Measurements from ENCODE around the gene C19orf18. TPM values are rescaled to one million over a fixed set of nuclear protein-coding genes. Genes with fewer than 3 reads are reported as not detected.
"Not testable (repeated sequence)": the region's sequence is repeated elsewhere in the genome, so short reads cannot be mapped to it uniquely, and the experiment has no call there.

The C19orf18 gene
- total and polyA plus RNA-seq, 2 donors (not counting 1 experiment from before 2014, with no cell fraction given) = 0.17 to 0.83 TPM

- TF ChIP-seq CTCF (conservative IDR thresholded peaks at IDR 0.05 in 1 of 2, IDR thresholded peaks at IDR 0.05 in 1 of 2; ENCODE audit: low read depth in 1 of 2, low read length in 2 of 2) = no peak
- TF ChIP-seq EZH2 (IDR thresholded peaks at IDR 0.05; ENCODE audit: low read length, missing control alignments) = no peak
- Histone ChIP-seq H4K20me1 (ENCODE audit: control insufficient read depth, extremely low read depth, insufficient read depth, low read length) (no peaks in the 10 kb centered on the region), H3K79me2 (ENCODE audit: control insufficient read depth, insufficient read depth, low read length) (no peaks in the 10 kb centered on the region), H2AFZ (ENCODE audit: low read length) (peak overlapping the region; percentile 54), H3K9me3 (ENCODE audit: control insufficient read depth, insufficient read depth, low read depth, low read length) (peaks cover 2% of the 10 kb centered on the region), H3K27ac (ENCODE audit: insufficient read depth, low read length) (peak overlapping the region; percentile 47), H3K36me3 (ENCODE audit: control insufficient read depth, insufficient read depth, low read length) (peaks cover 3% of the 10 kb centered on the region), H3K4me1 (ENCODE audit: control insufficient read depth, extremely low read depth, insufficient read depth, low read length) (no peaks in the 10 kb centered on the region), H3K4me3 (replicated peaks in 1 of 4; ENCODE audit: control extremely low read depth in 1 of 4, insufficient read depth in 1 of 4, low read depth in 3 of 4, low read length in 4 of 4) (peak overlapping the region; percentile 6 to 56 (median 33)), H3K4me2 (ENCODE audit: extremely low read depth, insufficient read depth, low read length) (peak overlapping the region; percentile 63), H3K27me3 (ENCODE audit: control insufficient read depth, insufficient read depth, low read length) (no peaks in the 10 kb centered on the region), H3K9ac (ENCODE audit: insufficient read depth, low read length) (peak overlapping the region; percentile 20)
- peak; percentile 81 to 88 for DNase-seq (ENCODE audit: low read depth in 2 of 2)
Observed at GRCh38 chr19:58009666-58010301, 35.5 kb upstream of the C19orf18 start.

GRCh38 chr19:58009301-58009665 is 34.9 kb upstream of the C19orf18 start:
- H3K9ac ChIP-seq (ENCODE audit: insufficient read depth, low read length) = no peak overlapping the region
- H3K4me2 ChIP-seq (ENCODE audit: extremely low read depth, insufficient read depth, low read length) = peak overlapping the region; percentile 63
- peak overlapping the region; percentile 26 for H3K27ac ChIP-seq (ENCODE audit: insufficient read depth, low read length)
- H4K20me1 ChIP-seq (ENCODE audit: control insufficient read depth, extremely low read depth, insufficient read depth, low read length) = no peaks in the 10 kb centered on the region
- no peaks in the 10 kb centered on the region for H3K79me2 ChIP-seq (ENCODE audit: control insufficient read depth, insufficient read depth, low read length)
- H3K36me3 ChIP-seq (ENCODE audit: control insufficient read depth, insufficient read depth, low read length) = peaks cover 5% of the 10 kb centered on the region
- no peaks in the 10 kb centered on the region for H3K27me3 ChIP-seq (ENCODE audit: control insufficient read depth, insufficient read depth, low read length)
- H3K4me3 ChIP-seq (replicated peaks in 1 of 4; ENCODE audit: control extremely low read depth in 1 of 4, insufficient read depth in 1 of 4, low read depth in 3 of 4, low read length in 4 of 4) = peak overlapping the region in 3 of 4 experiments; percentile 6 to 56 (median 6)
- no peak overlapping the region for H2AFZ ChIP-seq (ENCODE audit: low read length)
- H3K4me1 ChIP-seq (ENCODE audit: control insufficient read depth, extremely low read depth, insufficient read depth, low read length) = no peaks in the 10 kb centered on the region
- TF ChIP-seq CTCF (conservative IDR thresholded peaks at IDR 0.05 in 1 of 2, IDR thresholded peaks at IDR 0.05 in 1 of 2; ENCODE audit: low read depth in 1 of 2, low read length in 2 of 2) (no peak), EZH2 (IDR thresholded peaks at IDR 0.05; ENCODE audit: low read length, missing control alignments) (no peak)
- peaks cover 2% of the 10 kb centered on the region for H3K9me3 ChIP-seq (ENCODE audit: control insufficient read depth, insufficient read depth, low read depth, low read length)
- DNase-seq (ENCODE audit: low read depth in 2 of 2) = no peak

- H3K4me1 ChIP-seq (ENCODE audit: control insufficient read depth, extremely low read depth, insufficient read depth, low read length); H3K79me2 ChIP-seq (ENCODE audit: control insufficient read depth, insufficient read depth, low read length); H3K4me3 ChIP-seq (replicated peaks in 1 of 4; ENCODE audit: control extremely low read depth in 1 of 4, insufficient read depth in 1 of 4, low read depth in 3 of 4, low read length in 4 of 4); H3K9me3 ChIP-seq (ENCODE audit: control insufficient read depth, insufficient read depth, low read depth, low read length); H3K27me3 ChIP-seq (ENCODE audit: control insufficient read depth, insufficient read depth, low read length); H2AFZ ChIP-seq (ENCODE audit: low read length); H3K9ac ChIP-seq (ENCODE audit: insufficient read depth, low read length); H4K20me1 ChIP-seq (ENCODE audit: control insufficient read depth, extremely low read depth, insufficient read depth, low read length); H3K36me3 ChIP-seq (ENCODE audit: control insufficient read depth, insufficient read depth, low read length): not testable (repeated sequence)
- Histone ChIP-seq H3K27ac (ENCODE audit: insufficient read depth, low read length) (peak overlapping the region; percentile 26), H3K4me2 (ENCODE audit: extremely low read depth, insufficient read depth, low read length) (peak overlapping the region; percentile 15)
- peak in 1 of 2 donors; percentile 9 for DNase-seq (ENCODE audit: low read depth in 2 of 2)
Observed at GRCh38 chr19:58008877-58009276, 34.5 kb upstream of the C19orf18 start.
